Astrocyte of the spinal cord (primary cell): ENCODE measurements around the gene CENPP.

Source experiments
- DNase-seq: peaks from one replicate; pipeline ENCODE4 v3.0.0; 2011; ENCODE audit warnings: low read depth, low spot score
- H3K4me3 ChIP-seq: 2 replicates; pipeline ENCODE4 v1.5.1; 2011; ENCODE audit warnings: low read depth, mild to moderate bottlenecking, low read length, moderate library complexity
- CTCF ChIP-seq: IDR thresholded peaks from 2 replicates; pipeline ENCODE4 v1.5.1; 2012; ENCODE audit warnings: low read depth, mild to moderate bottlenecking, low read length, inconsistent platforms
- in situ Hi-C: cut with HindIII; loops from 2 replicates; pipeline ENCODE4 v1.10.0; 2017; ENCODE audit warnings: low sequenced_read_pairs

CENPP gene

GRCh38 chr9:92312887-92313623 is 12.7 kb upstream of the CENPP start:
- in situ Hi-C loops = no loop called here
- no peak for TF ChIP-seq CTCF
- no peak for DNase-seq
- no peak overlapping the region for H3K4me3 ChIP-seq

- no peak for DNase-seq
- no peak for TF ChIP-seq CTCF
- H3K4me3 ChIP-seq = no peak overlapping the region
- in situ Hi-C loops = no loop called here
Observed at GRCh38 chr9:92313624-92314012, 12.1 kb upstream of the CENPP start.

GRCh38 chr9:92315456-92315855 is 10.3 kb upstream of the CENPP start:
- no peak for DNase-seq
- TF ChIP-seq CTCF = no peak
- H3K4me3 ChIP-seq = no peak overlapping the region
- in situ Hi-C loops = no loop called here

GRCh38 chr9:92324431-92324830 is 1.3 kb upstream of the CENPP start:
- DNase-seq = no peak
- TF ChIP-seq CTCF = no peak
- H3K4me3 ChIP-seq = peak overlapping the region; percentile 79
- in situ Hi-C loops = no loop called here

GRCh38 chr9:92324889-92325268 is 874 bp upstream of the CENPP start:
- no peak for DNase-seq
- peak overlapping the region; percentile 79 for H3K4me3 ChIP-seq
- in situ Hi-C loops = no loop called here
- TF ChIP-seq CTCF = no peak

- TF ChIP-seq CTCF = no peak
- in situ Hi-C loops = no loop called here
- DNase-seq = no peak
- H3K4me3 ChIP-seq = peak overlapping the region; percentile 79
Observed at GRCh38 chr9:92325991-92326500, 293 bp downstream of the CENPP start.
